KMS-11 (cell line): ENCODE results near the gene RBM10.

Source experiments
- H2AFZ ChIP-seq: fragments of 200-600 bp; sonication (generic); 2 replicates; pipeline ENCODE4 v1.6.1; 2016; ENCODE audit warnings: antibody characterized with exemption, mixed run types, low read depth
- H3K27ac ChIP-seq: fragments of 200-600 bp; sonication (generic); 2 replicates; pipeline ENCODE4 v1.6.1; 2016; ENCODE audit warnings: mild to moderate bottlenecking, mixed run types
- H3K27me3 ChIP-seq: fragments of 200-600 bp; sonication (generic); 2 replicates; pipeline ENCODE4 v1.6.1; 2017; ENCODE audit warnings: mild to moderate bottlenecking, low read depth, mixed run types, moderate library complexity; ENCODE audit not compliant: insufficient read depth
- H3K36me3 ChIP-seq: fragments of 200-600 bp; sonication (generic); 2 replicates; pipeline ENCODE4 v1.6.1; 2017; ENCODE audit warnings: mild to moderate bottlenecking, mixed run types; ENCODE audit not compliant: insufficient read depth
- H3K4me1 ChIP-seq: fragments of 200-600 bp; sonication (generic); 2 replicates; pipeline ENCODE4 v1.6.1; 2016; ENCODE audit warnings: mild to moderate bottlenecking, low read depth, mixed run types; ENCODE audit not compliant: poor library complexity, severe bottlenecking
- H3K4me2 ChIP-seq: fragments of 200-600 bp; sonication (generic); 2 replicates; pipeline ENCODE4 v1.7.0; 2016; ENCODE audit warnings: mild to moderate bottlenecking, mixed run types
- H3K4me3 ChIP-seq: fragments of 200-600 bp; sonication (generic); IDR thresholded peaks from 2 replicates; pipeline ENCODE4 v1.6.1; 2017; ENCODE audit warnings: low read depth, low read length, mixed read lengths; ENCODE audit not compliant: insufficient read depth
- H3K79me2 ChIP-seq: fragments of 200-600 bp; sonication (generic); 2 replicates; pipeline ENCODE4 v1.6.1; 2016; ENCODE audit warnings: low read depth, mixed run types; ENCODE audit not compliant: insufficient read depth
- H3K9ac ChIP-seq: fragments of 200-600 bp; sonication (generic); 2 replicates; pipeline ENCODE4 v1.6.1; 2016; ENCODE audit warnings: mild to moderate bottlenecking, mixed run types
- H4K20me1 ChIP-seq: fragments of 200-600 bp; sonication (generic); 2 replicates; pipeline ENCODE4 v1.6.1; 2016; ENCODE audit warnings: mild to moderate bottlenecking, mixed run types; ENCODE audit not compliant: insufficient read depth
- CTCF ChIP-seq: fragments of 200-600 bp; sonication (generic); conservative IDR thresholded peaks from 2 replicates; pipeline ENCODE4 v1.6.1; 2017; ENCODE audit warnings: low read depth, mild to moderate bottlenecking, antibody characterized with exemption, low read length, moderate library complexity, mixed read lengths

Gene RBM10

GRCh38 chrX:47184486-47184885 lies 39.5 kb downstream of the RBM10 start:
- Histone ChIP-seq H3K36me3 (no peaks in the 10 kb centered on the region), H3K79me2 (no peaks in the 10 kb centered on the region), H3K4me3 (no peak overlapping the region), H3K27me3 (no peaks in the 10 kb centered on the region), H3K9ac (no peak overlapping the region), H3K4me2 (no peak overlapping the region), H3K4me1 (no peaks in the 10 kb centered on the region), H2AFZ (no peak overlapping the region), H3K27ac (no peak overlapping the region), H4K20me1 (no peaks in the 10 kb centered on the region)
- no peak for TF ChIP-seq CTCF

- H3K4me1 ChIP-seq, result peaks cover 2% of the 10 kb centered on the region
- no peaks in the 10 kb centered on the region for H3K79me2 ChIP-seq
- no peak overlapping the region for H3K4me2 ChIP-seq
- TF ChIP-seq CTCF, result no peak
- no peak overlapping the region for H2AFZ ChIP-seq
- no peaks in the 10 kb centered on the region for H3K27me3 ChIP-seq
- no peak overlapping the region for H3K27ac ChIP-seq
- no peaks in the 10 kb centered on the region for H4K20me1 ChIP-seq
- no peak overlapping the region for H3K9ac ChIP-seq
- H3K36me3 ChIP-seq, result no peaks in the 10 kb centered on the region
- H3K4me3 ChIP-seq, result no peak overlapping the region
These were observed 40.2 kb downstream of the RBM10 start for GRCh38 chrX:47185241-47185640.

GRCh38 chrX:47186096-47186740 lies 41.2 kb downstream of the RBM10 start:
- H3K79me2 ChIP-seq, result no peaks in the 10 kb centered on the region
- TF ChIP-seq CTCF, result no peak
- no peaks in the 10 kb centered on the region for H3K36me3 ChIP-seq
- no peak overlapping the region for H3K4me3 ChIP-seq
- no peak overlapping the region for H3K4me2 ChIP-seq
- no peak overlapping the region for H3K9ac ChIP-seq
- H3K27ac ChIP-seq, result no peak overlapping the region
- H2AFZ ChIP-seq, result no peak overlapping the region
- H3K27me3 ChIP-seq, result no peaks in the 10 kb centered on the region
- peaks cover 4% of the 10 kb centered on the region for H3K4me1 ChIP-seq
- H4K20me1 ChIP-seq, result no peaks in the 10 kb centered on the region

- Histone ChIP-seq H3K27ac (no peak overlapping the region), H3K4me3 (no peak overlapping the region), H4K20me1 (no peaks in the 10 kb centered on the region), H3K9ac (no peak overlapping the region), H3K36me3 (no peaks in the 10 kb centered on the region), H3K4me1 (peaks cover 4% of the 10 kb centered on the region), H2AFZ (no peak overlapping the region), H3K27me3 (no peaks in the 10 kb centered on the region), H3K79me2 (0 out of 2 replicates have a peak, but pooled peaks cover 5% of the 10 kb centered on the region), H3K4me2 (no peak overlapping the region)
- TF ChIP-seq CTCF, result no peak
These were observed 42.2 kb downstream of the RBM10 start for GRCh38 chrX:47187106-47187677.
